ENCODE data around the gene PRKN. TPM values are rescaled to one million over a fixed set of nuclear protein-coding genes. Genes with fewer than 3 reads are reported as not detected.

Gene PRKN
- total RNA-seq, 2 donors from 2014 or later, result 15.7 to 19.3 TPM

GRCh38 chr6:162675503-162675902, 52.1 kb downstream of the PRKN start:
- Histone ChIP-seq H3K27me3 (no peaks in the 10 kb centered on the region), H3K4me3 (no peak overlapping the region)
- no peak for DNase-seq (ENCODE audit: low spot score)

GRCh38 chr6:162674452-162674851, 53.1 kb downstream of the PRKN start:
- no peaks in the 10 kb centered on the region for H3K27me3 ChIP-seq
- peaks cover 0 to 13% of the 10 kb centered on the region in 2 donors for H3K4me1 ChIP-seq
- no peak overlapping the region for H3K4me3 ChIP-seq
- H3K36me3 ChIP-seq, result no peaks in the 10 kb centered on the region
- no peaks in the 10 kb centered on the region for H3K9me3 ChIP-seq
- TF ChIP-seq CTCF (IDR thresholded peaks at IDR 0.05), result no peak
- no peak overlapping the region for H3K27ac ChIP-seq
- DNase-seq (ENCODE audit: low spot score), result no peak

More at GRCh38 chr6:162675503-162675902, 52.1 kb downstream of the PRKN start:
- Histone ChIP-seq H3K36me3 (no peaks in the 10 kb centered on the region), H3K27ac (no peak overlapping the region), H3K4me1 (peaks cover 0 to 4% of the 10 kb centered on the region in 2 donors), H3K9me3 (no peaks in the 10 kb centered on the region)
- no peak for TF ChIP-seq CTCF (IDR thresholded peaks at IDR 0.05)

GRCh38 chr6:162671580-162672165, 55.9 kb downstream of the PRKN start:
- Histone ChIP-seq H3K9me3 (no peaks in the 10 kb centered on the region), H3K4me1 (peaks cover 0 to 13% of the 10 kb centered on the region in 2 donors), H3K27me3 (no peaks in the 10 kb centered on the region), H3K36me3 (no peaks in the 10 kb centered on the region), H3K4me3 (no peak overlapping the region), H3K27ac (no peak overlapping the region)
- TF ChIP-seq CTCF (IDR thresholded peaks at IDR 0.05), result no peak
- DNase-seq (ENCODE audit: low spot score), result no peak

GRCh38 chr6:162670345-162670744, 57.2 kb downstream of the PRKN start:
- Histone ChIP-seq H3K27me3 (no peaks in the 10 kb centered on the region), H3K9me3 (no peaks in the 10 kb centered on the region), H3K4me1 (peaks cover 0 to 13% of the 10 kb centered on the region in 2 donors), H3K4me3 (no peak overlapping the region), H3K36me3 (no peaks in the 10 kb centered on the region), H3K27ac (peak overlapping the region; percentile 31 to 65)
- no peak for DNase-seq (ENCODE audit: low spot score)
- no peak for TF ChIP-seq CTCF (IDR thresholded peaks at IDR 0.05)

- TF ChIP-seq CTCF (IDR thresholded peaks at IDR 0.05), result no peak
- no peaks in the 10 kb centered on the region for H3K9me3 ChIP-seq
- no peak overlapping the region for H3K27ac ChIP-seq
- no peaks in the 10 kb centered on the region for H3K36me3 ChIP-seq
- DNase-seq (ENCODE audit: low spot score), result no peak
- no peak overlapping the region for H3K4me3 ChIP-seq
- peaks cover 0 to 13% of the 10 kb centered on the region in 2 donors for H3K4me1 ChIP-seq
- no peaks in the 10 kb centered on the region for H3K27me3 ChIP-seq
These were observed 61.3 kb downstream of the PRKN start for GRCh38 chr6:162666246-162666645.

GRCh38 chr6:162653808-162654207, 73.8 kb downstream of the PRKN start:
- Histone ChIP-seq H3K4me1 (no peaks in the 10 kb centered on the region), H3K36me3 (no peaks in the 10 kb centered on the region), H3K4me3 (no peak overlapping the region), H3K27ac (no peak overlapping the region), H3K9me3 (no peaks in the 10 kb centered on the region), H3K27me3 (no peaks in the 10 kb centered on the region)
- no peak for TF ChIP-seq CTCF (IDR thresholded peaks at IDR 0.05)
- no peak for DNase-seq (ENCODE audit: low spot score)
